Stimulated activated CD8-positive, alpha-beta memory T cell treated with anti-CD3 and anti-CD28 coated beads, Interleukin-15, amount 100 ng/mL, for 1 hour (primary cell): ENCODE data around the gene POLR2A.
"Not testable (repeated sequence)": the region's sequence is repeated elsewhere in the genome, so short reads cannot be mapped to it uniquely, and the experiment has no call there.

Experiments
- DNase-seq: peaks from one replicate; pipeline ENCODE4 v3.0.0-alpha.2; 2020; ENCODE audit warnings: low read depth

Gene POLR2A

GRCh38 chr17:7479213-7480088 is 4.7 kb upstream of the POLR2A start, which contains the start of gene ZBTB4:
TSS of gene ZBTB4 (minus strand) at chr17:7479631. CDS start at chr17:7466801, 12,830 bp downstream.
- peak; percentile 32 for DNase-seq

GRCh38 chr17:7480089-7480384 is 4.1 kb upstream of the POLR2A start:
- no peak for DNase-seq

GRCh38 chr17:7481275-7481674 is 2.9 kb upstream of the POLR2A start, which contains the start of gene SLC35G6:
TSS of gene SLC35G6 (plus strand) at chr17:7481446. CDS start at chr17:7481517, 71 bp downstream.
- DNase-seq = not testable (repeated sequence)

- not testable (repeated sequence) for DNase-seq
These were observed 2.1 kb upstream of the POLR2A start for GRCh38 chr17:7481842-7482741.

GRCh38 chr17:7482742-7483088 is 1.5 kb upstream of the POLR2A start:
- not testable (repeated sequence) for DNase-seq

- DNase-seq = peak; percentile 91
These were observed 705 bp upstream of the POLR2A start for GRCh38 chr17:7483255-7484066.

- no peak for DNase-seq
These were observed 782 bp downstream of the POLR2A start for GRCh38 chr17:7484919-7485377.

GRCh38 chr17:7486181-7486580 is 2.0 kb downstream of the POLR2A start:
- DNase-seq = no peak

- no peak for DNase-seq
These were observed 6.0 kb downstream of the POLR2A start for GRCh38 chr17:7490144-7490543.

- DNase-seq = no peak
These were observed 7.4 kb downstream of the POLR2A start for GRCh38 chr17:7491583-7491982.

- no peak for DNase-seq
These were observed 9.8 kb downstream of the POLR2A start for GRCh38 chr17:7493941-7494340.

- no peak for DNase-seq
These were observed 11.8 kb downstream of the POLR2A start for GRCh38 chr17:7495906-7496434.

- DNase-seq = no peak
These were observed 12.5 kb downstream of the POLR2A start for GRCh38 chr17:7496470-7497183.

GRCh38 chr17:7497228-7497627 is 13.1 kb downstream of the POLR2A start:
- DNase-seq = no peak

GRCh38 chr17:7497636-7498035 is 13.5 kb downstream of the POLR2A start:
- no peak for DNase-seq

- DNase-seq = no peak
These were observed 15.0 kb downstream of the POLR2A start for GRCh38 chr17:7499161-7499560.

- DNase-seq = no peak
These were observed 17.6 kb downstream of the POLR2A start for GRCh38 chr17:7501729-7502128.

- DNase-seq = no peak
These were observed 18.1 kb downstream of the POLR2A start for GRCh38 chr17:7502171-7502847.

- DNase-seq = no peak
These were observed 18.8 kb downstream of the POLR2A start for GRCh38 chr17:7502987-7503386.

GRCh38 chr17:7503521-7503920 is 19.4 kb downstream of the POLR2A start:
- DNase-seq = no peak
